Measurements from ENCODE around the gene ADCYAP1R1.
"Not testable (repeated sequence)": the region's sequence is repeated elsewhere in the genome, so short reads cannot be mapped to it uniquely, and the experiment has no call there.

DNA sequence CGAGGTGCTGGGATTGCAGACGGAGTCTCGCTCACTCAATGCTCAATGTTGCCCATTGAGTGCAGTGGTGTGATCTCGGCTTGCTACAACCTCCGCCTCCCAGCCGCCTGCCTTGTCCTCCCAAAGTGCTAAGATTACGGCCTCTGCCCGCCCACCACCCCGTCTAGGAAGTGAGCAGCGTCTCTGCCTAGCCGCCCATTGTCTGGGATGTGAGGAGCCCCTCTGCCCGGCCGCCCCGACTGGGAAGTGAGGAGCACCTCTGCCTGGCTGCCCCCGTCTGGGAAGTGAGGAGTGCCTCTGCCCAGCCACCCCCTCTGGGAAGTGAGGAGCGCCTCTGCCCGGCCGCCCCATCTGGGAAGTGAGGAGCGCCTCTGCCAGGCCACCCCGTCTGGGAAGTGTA, 101.2 kb downstream of the ADCYAP1R1 start:
- TF ChIP-seq SUZ12 (IDR thresholded peaks at IDR 0.05; ENCODE audit: extremely low read depth, insufficient read depth, insufficient read length); ZNF274 (IDR thresholded peaks at IDR 0.05; ENCODE audit: low read depth, low read length); YY1 (IDR thresholded peaks at IDR 0.05; ENCODE audit: insufficient read depth, insufficient read length): not testable (repeated sequence)
